ENCODE measurements around the gene PRDM16.
A peak's percentile ranks its signal among the peaks of the same experiment; 100 is the strongest.

The PRDM16 gene

DNA sequence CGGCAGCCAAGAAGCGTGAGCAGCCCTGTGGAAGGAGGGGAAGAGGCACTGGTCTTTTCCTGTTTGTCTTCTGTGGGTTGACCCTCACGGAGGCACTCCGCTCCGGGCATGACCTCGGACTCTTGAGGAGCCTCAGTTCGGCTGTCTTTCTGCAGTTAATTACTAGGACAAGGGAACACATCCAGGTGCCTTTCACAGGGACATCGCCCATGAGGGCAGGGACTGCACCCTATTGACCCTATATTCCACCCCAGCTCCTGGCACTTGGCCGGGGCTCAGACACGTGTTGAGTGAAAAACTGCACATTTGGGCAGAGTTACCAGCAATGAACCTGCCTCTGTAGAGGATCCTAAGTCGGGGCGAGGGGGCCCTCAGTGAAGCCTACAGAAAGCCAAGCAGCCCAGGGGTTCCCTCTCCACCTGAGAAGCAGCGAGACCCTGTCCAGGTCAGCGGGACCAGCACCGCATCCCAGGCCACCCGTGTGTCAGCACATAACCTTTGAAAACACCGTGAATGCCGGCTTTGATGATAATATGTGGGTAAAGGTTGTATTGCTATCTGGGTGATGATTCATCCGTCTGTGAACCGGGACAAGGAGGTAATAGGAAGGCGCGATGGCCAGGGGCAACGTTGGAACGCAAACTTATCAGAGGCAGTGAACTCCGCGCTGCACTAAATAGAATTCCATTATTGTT lies 224.0 kb downstream of the PRDM16 start:
- no peaks in the 10 kb centered on the region for H3K79me1 ChIP-seq (replicated peaks; ENCODE audit: low read length, poor library complexity, severe bottlenecking)
- H3K18ac ChIP-seq (ENCODE audit: low read depth in 1 of 2, low read length in 2 of 2): no peak overlapping the region
- H3K4me3 ChIP-seq (ENCODE audit: insufficient read depth in 1 of 2, low read depth in 1 of 2, low read length in 2 of 2): no peak overlapping the region
- no peak overlapping the region for H2BK12ac ChIP-seq (ENCODE audit: low read length in 2 of 2)
- H3K27ac ChIP-seq (ENCODE audit: low read length, poor library complexity, severe bottlenecking): no peak overlapping the region
- no peak overlapping the region for H2AFZ ChIP-seq (ENCODE audit: low read depth, low read length)
- no peaks in the 10 kb centered on the region for H3K36me3 ChIP-seq (ENCODE audit: control insufficient read depth in 1 of 2, insufficient read depth in 2 of 2, low read depth in 1 of 2, low read length in 2 of 2)
- no peak overlapping the region for H4K8ac ChIP-seq (ENCODE audit: low read length)
- no peak overlapping the region for H3K9ac ChIP-seq (ENCODE audit: low read length)
- WGBS: 90% methylated on average over 26 of the region's 26 CpGs
- no peak overlapping the region for H2BK5ac ChIP-seq (ENCODE audit: low read depth, low read length, poor library complexity, severe bottlenecking)
- no peak overlapping the region for H3K4ac ChIP-seq (ENCODE audit: low read depth in 1 of 2, low read length in 2 of 2)
- no peak overlapping the region for H2BK15ac ChIP-seq (ENCODE audit: low read depth, poor library complexity, severe bottlenecking)
- no peak for DNase-seq
- H3K27me3 ChIP-seq (ENCODE audit: control insufficient read depth in 1 of 2, insufficient read depth in 1 of 2, low read length in 2 of 2): peaks cover 12 to 96% of the 10 kb centered on the region in 2 experiments
- no peak overlapping the region for H2BK120ac ChIP-seq (ENCODE audit: low read depth, low read length)
- H3K9me3 ChIP-seq (ENCODE audit: control insufficient read depth, low read length): peaks cover 2% of the 10 kb centered on the region
- H2AK5ac ChIP-seq (ENCODE audit: low read length, severe bottlenecking): no peak overlapping the region
- no peak overlapping the region for H3K23ac ChIP-seq (ENCODE audit: low read length in 2 of 2)
- H3K4me1 ChIP-seq (ENCODE audit: control insufficient read depth, insufficient read depth, low read depth, low read length): no peaks in the 10 kb centered on the region
- no peak overlapping the region for H3K14ac ChIP-seq (ENCODE audit: low read length in 2 of 2)
- no peak overlapping the region for H3K4me2 ChIP-seq (ENCODE audit: low read length, poor library complexity, severe bottlenecking)
- no peak overlapping the region for H4K91ac ChIP-seq (ENCODE audit: low read length)

DNA sequence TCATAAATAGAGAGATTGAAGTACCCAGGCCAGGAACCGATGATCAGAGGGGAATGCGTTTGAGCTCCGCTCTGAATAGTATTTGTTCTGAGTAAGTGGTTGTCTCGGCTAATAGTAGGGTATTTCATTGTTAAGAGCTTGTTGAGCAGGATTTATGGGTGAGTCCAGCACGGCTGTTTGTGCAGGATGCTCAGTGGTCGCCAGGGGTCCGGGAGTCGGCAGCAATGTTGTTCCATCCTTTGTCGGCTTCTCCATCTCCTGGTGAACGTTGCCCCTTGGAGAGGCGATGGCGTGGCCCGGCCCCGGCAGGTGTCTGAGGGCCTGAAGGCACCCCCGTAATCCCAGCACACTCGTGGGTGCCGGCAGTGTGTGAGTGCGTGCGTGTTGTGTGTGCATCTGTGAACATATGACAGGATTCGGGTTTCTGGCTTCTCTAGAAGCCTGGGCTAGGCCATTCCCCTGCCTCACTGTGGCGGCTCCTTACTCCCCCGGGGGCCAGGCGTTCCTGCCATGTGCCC lies 224.6 kb downstream of the PRDM16 start:
- 89% methylated on average over 23 of the region's 23 CpGs for WGBS
- Histone ChIP-seq H3K9me3 (ENCODE audit: control insufficient read depth, low read length) (peaks cover 5% of the 10 kb centered on the region), H3K14ac (ENCODE audit: low read length in 2 of 2) (no peak overlapping the region), H2BK120ac (ENCODE audit: low read depth, low read length) (no peak overlapping the region), H3K79me1 (replicated peaks; ENCODE audit: low read length, poor library complexity, severe bottlenecking) (no peaks in the 10 kb centered on the region), H3K36me3 (ENCODE audit: control insufficient read depth in 1 of 2, insufficient read depth in 2 of 2, low read depth in 1 of 2, low read length in 2 of 2) (no peaks in the 10 kb centered on the region), H3K4me2 (ENCODE audit: low read length, poor library complexity, severe bottlenecking) (no peak overlapping the region), H2AK5ac (ENCODE audit: low read length, severe bottlenecking) (no peak overlapping the region), H3K18ac (ENCODE audit: low read depth in 1 of 2, low read length in 2 of 2) (no peak overlapping the region), H3K27ac (ENCODE audit: low read length, poor library complexity, severe bottlenecking) (no peak overlapping the region), H2BK5ac (ENCODE audit: low read depth, low read length, poor library complexity, severe bottlenecking) (no peak overlapping the region), H3K23ac (ENCODE audit: low read length in 2 of 2) (no peak overlapping the region), H2BK15ac (ENCODE audit: low read depth, poor library complexity, severe bottlenecking) (peak overlapping the region; percentile 45), H3K27me3 (ENCODE audit: control insufficient read depth in 1 of 2, insufficient read depth in 1 of 2, low read length in 2 of 2) (peaks cover 12 to 95% of the 10 kb centered on the region in 2 experiments), H4K8ac (ENCODE audit: low read length) (no peak overlapping the region), H3K4ac (ENCODE audit: low read depth in 1 of 2, low read length in 2 of 2) (no peak overlapping the region), H2AFZ (ENCODE audit: low read depth, low read length) (no peak overlapping the region), H3K4me1 (ENCODE audit: control insufficient read depth, insufficient read depth, low read depth, low read length) (no peaks in the 10 kb centered on the region), H2BK12ac (ENCODE audit: low read length in 2 of 2) (no peak overlapping the region), H4K91ac (ENCODE audit: low read length) (no peak overlapping the region), H3K9ac (ENCODE audit: low read length) (no peak overlapping the region), H3K4me3 (ENCODE audit: insufficient read depth in 1 of 2, low read depth in 1 of 2, low read length in 2 of 2) (no peak overlapping the region)
- no peak for DNase-seq

DNA sequence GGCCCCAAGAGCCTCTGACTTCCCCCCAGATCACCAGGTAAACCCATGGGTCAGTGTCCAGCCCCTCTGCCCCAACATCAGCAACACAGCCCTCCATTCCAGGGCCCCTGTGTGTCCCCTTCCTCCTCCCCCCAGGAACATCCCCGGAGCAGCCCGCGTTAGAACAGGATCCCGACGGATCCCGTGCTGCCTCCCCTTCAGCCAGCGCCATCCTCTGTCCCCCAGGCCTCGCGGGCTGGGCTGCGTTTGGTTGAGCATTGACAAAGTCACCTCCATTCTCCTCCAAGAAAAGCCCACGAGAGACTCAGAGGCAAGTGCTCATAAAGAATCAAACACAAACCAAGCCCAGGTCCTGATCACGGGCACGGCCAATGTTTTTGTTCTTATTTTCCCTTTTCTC lies 225.4 kb downstream of the PRDM16 start:
- no peaks in the 10 kb centered on the region for H3K79me1 ChIP-seq (replicated peaks; ENCODE audit: low read length, poor library complexity, severe bottlenecking)
- peaks cover 5% of the 10 kb centered on the region for H3K9me3 ChIP-seq (ENCODE audit: control insufficient read depth, low read length)
- no peak overlapping the region for H4K91ac ChIP-seq (ENCODE audit: low read length)
- no peaks in the 10 kb centered on the region for H3K36me3 ChIP-seq (ENCODE audit: control insufficient read depth in 1 of 2, insufficient read depth in 2 of 2, low read depth in 1 of 2, low read length in 2 of 2)
- no peak overlapping the region for H3K4me3 ChIP-seq (ENCODE audit: insufficient read depth in 1 of 2, low read depth in 1 of 2, low read length in 2 of 2)
- H3K4me1 ChIP-seq (ENCODE audit: control insufficient read depth, insufficient read depth, low read depth, low read length): no peaks in the 10 kb centered on the region
- H3K27ac ChIP-seq (ENCODE audit: low read length, poor library complexity, severe bottlenecking): no peak overlapping the region
- DNase-seq: no peak
- no peak overlapping the region for H2BK5ac ChIP-seq (ENCODE audit: low read depth, low read length, poor library complexity, severe bottlenecking)
- H2BK12ac ChIP-seq (ENCODE audit: low read length in 2 of 2): no peak overlapping the region
- peaks cover 12 to 90% of the 10 kb centered on the region in 2 experiments for H3K27me3 ChIP-seq (ENCODE audit: control insufficient read depth in 1 of 2, insufficient read depth in 1 of 2, low read length in 2 of 2)
- no peak overlapping the region for H3K4me2 ChIP-seq (ENCODE audit: low read length, poor library complexity, severe bottlenecking)
- no peak overlapping the region for H3K18ac ChIP-seq (ENCODE audit: low read depth in 1 of 2, low read length in 2 of 2)
- H3K9ac ChIP-seq (ENCODE audit: low read length): no peak overlapping the region
- no peak overlapping the region for H3K14ac ChIP-seq (ENCODE audit: low read length in 2 of 2)
- H3K23ac ChIP-seq (ENCODE audit: low read length in 2 of 2): no peak overlapping the region
- no peak overlapping the region for H3K4ac ChIP-seq (ENCODE audit: low read depth in 1 of 2, low read length in 2 of 2)
- no peak overlapping the region for H2AFZ ChIP-seq (ENCODE audit: low read depth, low read length)
- H2AK5ac ChIP-seq (ENCODE audit: low read length, severe bottlenecking): no peak overlapping the region
- WGBS: 80% methylated on average over 13 of the region's 13 CpGs
- no peak overlapping the region for H2BK120ac ChIP-seq (ENCODE audit: low read depth, low read length)
- no peak overlapping the region for H2BK15ac ChIP-seq (ENCODE audit: low read depth, poor library complexity, severe bottlenecking)
- no peak overlapping the region for H4K8ac ChIP-seq (ENCODE audit: low read length)

DNA sequence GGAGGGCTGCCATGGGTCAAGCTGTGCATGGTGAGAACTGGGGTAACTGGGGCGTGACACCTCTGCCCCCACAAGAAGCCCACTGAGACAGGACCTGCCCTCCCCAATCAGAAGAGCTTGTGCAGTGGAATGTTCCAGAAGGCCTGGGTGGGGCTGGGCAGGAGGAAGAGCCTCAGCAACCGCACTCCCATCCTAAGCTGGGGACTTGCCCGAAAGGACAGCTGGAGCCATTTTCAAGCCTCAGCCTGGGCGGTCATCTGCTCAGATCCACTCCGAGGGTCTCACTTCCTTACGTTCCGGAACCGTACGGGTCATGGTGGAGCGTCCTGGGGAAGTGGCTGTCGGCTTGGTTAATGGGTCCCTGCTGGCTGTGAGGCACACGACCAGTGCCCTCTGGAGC lies 226.8 kb downstream of the PRDM16 start:
- H3K18ac ChIP-seq (ENCODE audit: low read depth in 1 of 2, low read length in 2 of 2): no peak overlapping the region
- H3K23ac ChIP-seq (ENCODE audit: low read length in 2 of 2): no peak overlapping the region
- H2BK5ac ChIP-seq (ENCODE audit: low read depth, low read length, poor library complexity, severe bottlenecking): no peak overlapping the region
- H2BK120ac ChIP-seq (ENCODE audit: low read depth, low read length): no peak overlapping the region
- no peak overlapping the region for H2BK12ac ChIP-seq (ENCODE audit: low read length in 2 of 2)
- H3K36me3 ChIP-seq (ENCODE audit: control insufficient read depth in 1 of 2, insufficient read depth in 2 of 2, low read depth in 1 of 2, low read length in 2 of 2): no peaks in the 10 kb centered on the region
- no peaks in the 10 kb centered on the region for H3K79me1 ChIP-seq (replicated peaks; ENCODE audit: low read length, poor library complexity, severe bottlenecking)
- H3K27ac ChIP-seq (ENCODE audit: low read length, poor library complexity, severe bottlenecking): no peak overlapping the region
- H3K27me3 ChIP-seq (ENCODE audit: control insufficient read depth in 1 of 2, insufficient read depth in 1 of 2, low read length in 2 of 2): peaks cover 12 to 81% of the 10 kb centered on the region in 2 experiments
- no peak overlapping the region for H2AFZ ChIP-seq (ENCODE audit: low read depth, low read length)
- no peak for DNase-seq
- 90% methylated on average over 12 of the region's 12 CpGs for WGBS
- no peak overlapping the region for H3K4ac ChIP-seq (ENCODE audit: low read depth in 1 of 2, low read length in 2 of 2)
- no peaks in the 10 kb centered on the region for H3K4me1 ChIP-seq (ENCODE audit: control insufficient read depth, insufficient read depth, low read depth, low read length)
- no peak overlapping the region for H3K9ac ChIP-seq (ENCODE audit: low read length)
- no peak overlapping the region for H2BK15ac ChIP-seq (ENCODE audit: low read depth, poor library complexity, severe bottlenecking)
- no peak overlapping the region for H4K91ac ChIP-seq (ENCODE audit: low read length)
- H4K8ac ChIP-seq (ENCODE audit: low read length): no peak overlapping the region
- H3K4me3 ChIP-seq (ENCODE audit: insufficient read depth in 1 of 2, low read depth in 1 of 2, low read length in 2 of 2): no peak overlapping the region
- peaks cover 5% of the 10 kb centered on the region for H3K9me3 ChIP-seq (ENCODE audit: control insufficient read depth, low read length)
- no peak overlapping the region for H3K4me2 ChIP-seq (ENCODE audit: low read length, poor library complexity, severe bottlenecking)
- no peak overlapping the region for H2AK5ac ChIP-seq (ENCODE audit: low read length, severe bottlenecking)
- no peak overlapping the region for H3K14ac ChIP-seq (ENCODE audit: low read length in 2 of 2)
